DMS53 (cell line): ENCODE results near the gene DBNDD2.

Experiments used
- DNase-seq: peaks from one replicate; lab custom pipeline; 2025; lab: John Stamatoyannopoulos, UW

The DBNDD2 gene

GRCh38 chr20:45387274-45387673, 20.8 kb upstream of the DBNDD2 start:
- DNase-seq = no peak

- peak; percentile 30 for DNase-seq
Measured at GRCh38 chr20:45390931-45391330, 17.2 kb upstream of the DBNDD2 start.

GRCh38 chr20:45391559-45391958, 16.5 kb upstream of the DBNDD2 start:
- DNase-seq = no peak

GRCh38 chr20:45392733-45393132, 15.4 kb upstream of the DBNDD2 start:
- no peak for DNase-seq

- DNase-seq = no peak
Measured at GRCh38 chr20:45394221-45395113, 13.6 kb upstream of the DBNDD2 start.

DNA sequence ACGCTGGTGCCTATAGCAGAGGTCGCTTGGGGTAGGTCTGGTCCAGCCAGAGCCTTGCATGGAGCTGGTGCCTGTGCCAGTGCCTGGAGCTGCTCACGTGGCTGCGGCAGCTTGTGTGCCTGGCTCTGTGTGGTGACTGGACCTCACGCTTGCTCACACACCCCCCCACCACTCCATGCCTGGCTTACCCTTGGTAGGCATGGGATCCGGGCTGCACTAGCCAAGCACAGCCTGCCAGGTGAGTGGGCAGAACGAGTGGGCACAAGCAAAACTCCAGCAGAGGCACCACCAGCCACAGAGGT, 13.0 kb upstream of the DBNDD2 start:
- DNase-seq = no peak

GRCh38 chr20:45399018-45399417, 9.1 kb upstream of the DBNDD2 start:
- no peak for DNase-seq

DNA sequence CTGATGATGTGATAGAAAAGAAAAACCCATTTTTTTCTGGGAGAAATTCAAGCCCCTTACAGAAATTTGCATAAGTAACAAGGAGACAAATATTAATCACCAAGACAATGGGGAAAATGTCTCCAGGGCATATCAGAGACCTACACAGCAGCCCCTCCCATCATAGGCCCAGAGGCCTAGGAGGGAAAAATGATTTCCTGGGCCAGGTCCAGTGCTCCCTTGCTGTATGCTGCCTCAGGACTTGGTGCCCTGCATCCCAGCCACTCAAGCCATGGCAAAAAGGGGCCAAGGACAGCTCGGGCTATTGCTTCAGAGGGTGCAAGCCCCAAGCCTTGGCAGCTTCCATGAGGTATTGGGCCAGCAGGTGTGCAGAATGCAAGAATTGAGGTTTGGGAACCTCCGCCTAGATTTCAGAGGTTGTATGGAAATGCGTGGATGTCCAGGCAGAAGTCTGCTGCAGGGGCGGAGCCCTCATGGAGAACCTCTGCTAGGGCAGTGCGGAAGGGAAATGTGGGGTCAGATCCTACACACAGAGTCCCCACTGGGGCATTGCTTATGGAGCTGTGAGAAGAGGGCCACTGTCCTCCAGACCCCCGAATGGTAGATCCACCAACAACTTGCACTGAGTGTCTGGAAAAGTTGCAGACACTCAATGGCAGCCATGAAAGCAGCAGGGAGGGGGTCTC, 7.6 kb upstream of the DBNDD2 start:
- DNase-seq = peak; percentile 37

DNA sequence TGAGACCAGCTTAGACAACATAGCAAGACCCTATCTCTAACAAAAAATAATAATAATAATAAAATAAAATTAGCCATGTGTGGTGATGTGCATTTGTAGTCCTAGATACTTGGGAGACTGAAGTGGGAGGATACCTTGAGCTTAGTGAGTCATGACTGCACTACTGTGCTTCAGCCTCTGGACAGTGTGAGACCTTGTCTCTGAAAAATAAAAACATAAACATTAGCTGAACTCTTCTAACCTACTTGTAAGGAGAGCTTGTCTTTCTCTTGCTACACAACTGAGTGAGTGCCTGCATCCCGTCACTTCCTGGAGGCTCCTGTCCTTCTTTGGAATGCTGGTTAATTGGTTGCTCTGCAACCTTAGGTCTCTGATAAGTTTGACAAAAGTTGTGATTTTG, 5.1 kb upstream of the DBNDD2 start:
- no peak for DNase-seq

GRCh38 chr20:45404438-45404837, 3.7 kb upstream of the DBNDD2 start:
- DNase-seq = peak; percentile 51

GRCh38 chr20:45405571-45406259, 2.4 kb upstream of the DBNDD2 start:
- DNase-seq = peak; percentile 70

DNA sequence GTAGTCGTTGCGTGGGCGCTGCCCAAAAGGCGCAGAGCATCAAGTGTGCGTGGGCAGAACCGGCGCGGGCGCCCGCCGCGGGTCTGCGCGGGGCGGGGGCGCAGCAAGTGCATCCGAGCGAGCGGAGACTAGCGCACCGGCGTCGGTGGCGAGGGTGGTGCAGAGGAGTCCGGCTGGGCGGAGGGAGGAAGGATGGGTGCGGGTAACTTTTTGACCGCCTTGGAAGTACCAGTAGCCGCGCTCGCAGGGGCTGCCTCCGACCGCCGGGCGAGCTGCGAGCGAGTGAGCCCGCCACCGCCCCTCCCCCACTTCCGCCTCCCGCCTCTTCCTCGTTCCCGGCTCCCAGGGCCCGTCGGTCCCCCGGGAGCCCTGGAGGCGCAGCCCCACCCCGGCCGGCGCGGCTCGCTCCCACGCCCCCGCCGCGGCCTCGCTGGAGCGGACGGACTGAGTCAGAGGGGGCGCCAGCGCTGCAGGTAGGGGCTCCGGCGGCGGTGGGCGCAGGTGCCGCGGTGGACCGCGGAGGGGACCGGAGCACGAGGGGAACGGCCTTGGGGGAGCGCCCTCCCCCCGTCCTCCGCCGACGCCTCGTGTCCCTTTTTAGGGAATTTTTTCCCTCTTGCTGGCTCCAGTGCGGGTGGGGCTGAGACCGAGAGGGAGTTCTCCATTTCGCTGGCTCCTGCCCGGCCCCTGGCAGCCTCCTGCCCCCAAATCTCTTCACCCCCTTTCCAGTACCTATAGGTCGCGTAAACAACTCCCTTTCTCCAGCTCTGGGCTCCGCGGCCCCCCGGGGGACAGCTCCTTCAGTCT, 1.6 kb upstream of the DBNDD2 start:
- peak; percentile 80 for DNase-seq

- peak; percentile 78 for DNase-seq
Measured at GRCh38 chr20:45407067-45407745, 883 bp upstream of the DBNDD2 start.

DNA sequence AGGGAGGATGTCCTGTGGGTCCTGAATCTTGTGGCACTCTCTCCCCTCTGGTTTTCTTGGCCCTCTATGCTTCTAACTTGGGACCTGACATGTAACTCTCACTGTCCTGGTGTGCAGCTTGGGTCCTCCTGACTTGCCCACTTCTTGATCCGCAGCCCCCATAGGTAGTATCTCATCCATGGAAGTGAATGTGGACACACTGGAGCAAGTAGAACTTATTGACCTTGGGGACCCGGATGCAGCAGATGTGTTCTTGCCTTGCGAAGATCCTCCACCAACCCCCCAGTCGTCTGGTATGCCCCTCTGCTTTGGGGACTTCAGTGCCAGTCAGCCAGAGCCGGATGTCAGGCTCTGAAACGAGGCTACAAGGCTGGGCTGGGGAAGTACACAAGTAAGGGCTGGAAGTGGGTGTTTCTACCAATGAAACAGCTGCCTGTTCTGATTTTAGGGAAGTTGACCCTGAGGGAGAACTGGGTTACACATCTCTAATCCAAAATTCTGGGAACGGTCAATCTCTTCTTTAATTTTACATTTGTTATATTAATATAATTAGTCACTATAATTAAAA, 641 bp downstream of the DBNDD2 start:
- DNase-seq = no peak

DNA sequence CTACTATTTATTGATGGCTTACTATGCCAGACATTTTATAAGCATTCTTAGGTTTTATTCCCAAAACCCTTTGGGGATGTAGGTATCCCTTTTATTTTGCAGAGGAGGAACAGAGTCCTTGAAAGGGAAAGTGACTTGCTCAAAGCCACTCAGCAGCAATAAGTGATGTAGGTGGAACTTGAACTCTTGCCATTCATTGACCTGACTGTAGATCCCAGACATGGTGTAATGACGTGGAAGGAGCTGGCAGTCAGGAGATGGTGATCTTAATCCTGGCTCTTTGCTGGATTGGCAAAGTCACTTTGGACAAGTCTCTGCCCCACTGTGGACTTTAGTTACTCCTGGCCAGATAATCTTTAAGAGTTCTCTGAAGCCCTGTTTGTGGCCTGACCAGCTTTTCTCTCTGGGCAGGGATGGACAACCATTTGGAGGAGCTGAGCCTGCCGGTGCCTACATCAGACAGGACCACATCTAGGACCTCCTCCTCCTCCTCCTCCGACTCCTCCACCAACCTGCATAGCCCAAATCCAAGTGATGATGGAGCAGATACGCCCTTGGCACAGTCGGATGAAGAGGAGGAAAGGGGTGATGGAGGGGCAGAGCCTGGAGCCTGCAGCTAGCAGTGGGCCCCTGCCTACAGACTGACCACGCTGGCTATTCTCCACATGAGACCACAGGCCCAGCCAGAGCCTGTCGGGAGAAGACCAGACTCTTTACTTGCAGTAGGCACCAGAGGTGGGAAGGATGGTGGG, 1.6 kb downstream of the DBNDD2 start:
- DNase-seq = no peak

- DNase-seq = no peak
Measured at GRCh38 chr20:45410887-45411286, 2.8 kb downstream of the DBNDD2 start.

DNA sequence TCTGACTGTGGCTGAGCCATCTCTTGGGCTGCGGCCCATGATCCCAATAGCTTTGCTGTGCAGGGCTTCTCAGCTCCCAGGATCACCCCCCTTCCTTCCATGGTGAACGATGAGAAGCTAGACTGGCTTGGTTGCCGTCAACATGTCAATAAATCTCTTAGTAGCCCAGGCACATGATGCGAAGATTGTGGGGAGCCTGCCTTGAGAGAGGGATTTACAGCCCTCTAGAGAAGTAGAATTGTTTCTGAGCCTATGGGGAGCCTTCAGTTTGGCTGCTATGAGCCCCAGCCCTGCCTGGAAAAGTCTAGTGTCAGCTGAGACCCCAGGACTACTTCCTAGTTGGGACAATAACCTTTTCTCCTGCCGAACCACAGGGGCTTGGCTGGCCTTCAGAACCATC, 4.6 kb downstream of the DBNDD2 start:
- no peak for DNase-seq

DNA sequence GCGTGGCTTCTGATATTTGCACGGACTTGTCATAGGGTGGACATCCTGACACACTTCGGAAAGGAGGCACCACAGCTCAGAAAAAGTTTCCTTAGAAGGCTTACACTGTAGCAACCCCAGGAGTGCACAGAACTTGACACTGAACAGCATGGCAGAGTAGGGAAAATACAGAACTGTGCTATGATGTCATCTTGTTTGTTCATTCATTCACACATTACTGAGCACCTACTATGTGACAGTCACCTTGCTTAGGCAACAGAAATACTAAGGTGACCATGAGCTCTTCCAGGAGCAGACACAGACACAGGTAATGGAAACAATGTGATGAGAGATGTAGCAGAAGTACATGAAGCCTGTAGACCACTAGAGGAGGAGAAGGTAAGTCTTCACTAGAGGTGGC, 5.4 kb downstream of the DBNDD2 start:
- DNase-seq = no peak

DNA sequence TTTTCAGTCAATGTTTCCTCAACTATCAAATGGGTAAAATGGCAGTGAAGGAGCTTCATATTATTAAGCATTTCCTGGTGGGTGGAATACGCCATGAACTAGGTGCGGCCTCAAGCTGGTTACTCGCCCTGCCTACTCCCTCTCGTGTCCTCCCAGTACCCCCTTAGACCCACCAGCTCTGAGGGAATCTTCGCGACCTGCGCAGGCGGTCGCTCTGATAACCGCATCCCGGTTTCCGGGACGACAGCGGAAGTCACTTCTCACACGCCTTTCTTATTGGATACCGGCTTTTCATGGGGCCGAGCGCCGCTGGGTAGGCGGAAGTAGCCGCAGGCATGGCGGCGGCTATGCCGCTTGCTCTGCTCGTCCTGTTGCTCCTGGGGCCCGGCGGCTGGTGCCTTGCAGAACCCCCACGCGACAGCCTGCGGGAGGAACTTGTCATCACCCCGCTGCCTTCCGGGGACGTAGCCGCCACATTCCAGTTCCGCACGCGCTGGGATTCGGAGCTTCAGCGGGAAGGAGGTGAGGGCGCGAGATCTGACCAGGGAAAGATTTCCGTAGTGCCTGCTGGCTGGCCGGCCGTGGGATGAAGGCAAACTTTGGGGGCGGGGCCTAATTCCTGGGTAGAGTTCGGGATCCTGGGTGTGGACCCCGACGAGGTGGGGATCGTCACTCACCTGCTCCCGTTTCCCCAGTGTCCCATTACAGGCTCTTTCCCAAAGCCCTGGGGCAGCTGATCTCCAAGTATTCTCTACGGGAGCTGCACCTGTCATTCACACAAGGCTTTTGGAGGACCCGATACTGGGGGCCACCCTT, 7.9 kb downstream of the DBNDD2 start, which contains the start of gene PIGT:
Gene PIGT (plus strand): TSS at position 320 of the 816 bp plus-strand sequence. CDS start 16 bp downstream, at position 336.
- peak; percentile 97 for DNase-seq
